ENCODE results near the gene ALDH1L2.

Gene ALDH1L2

GRCh38 chr12:105032703-105033357 lies 51.4 kb downstream of the ALDH1L2 start:
- no peak overlapping the region for H3K4me3 ChIP-seq (ENCODE audit: low read length)
- no peak for TF ChIP-seq ZNF274 (IDR thresholded peaks at IDR 0.05; ENCODE audit: low read depth, low read length)

- H3K4me3 ChIP-seq (ENCODE audit: low read length): peak overlapping the region; percentile 55; the same call in 1 of the 2 replicates
- TF ChIP-seq ZNF274 (IDR thresholded peaks at IDR 0.05; ENCODE audit: low read depth, low read length): no peak
These were observed 53.1 kb downstream of the ALDH1L2 start for GRCh38 chr12:105030820-105031807.

GRCh38 chr12:105026411-105026810 lies 57.8 kb downstream of the ALDH1L2 start:
- no peak overlapping the region for H3K4me3 ChIP-seq (ENCODE audit: low read length)
- TF ChIP-seq ZNF274 (IDR thresholded peaks at IDR 0.05; ENCODE audit: low read depth, low read length): no peak

GRCh38 chr12:105025890-105026289 lies 58.4 kb downstream of the ALDH1L2 start:
- TF ChIP-seq ZNF274 (IDR thresholded peaks at IDR 0.05; ENCODE audit: low read depth, low read length): no peak
- H3K4me3 ChIP-seq (ENCODE audit: low read length): no peak overlapping the region

- no peak for TF ChIP-seq ZNF274 (IDR thresholded peaks at IDR 0.05; ENCODE audit: low read depth, low read length)
- H3K4me3 ChIP-seq (ENCODE audit: low read length): no peak overlapping the region
These were observed 59.3 kb downstream of the ALDH1L2 start for GRCh38 chr12:105024928-105025327.

- H3K4me3 ChIP-seq (ENCODE audit: low read length): no peak overlapping the region
- no peak for TF ChIP-seq ZNF274 (IDR thresholded peaks at IDR 0.05; ENCODE audit: low read depth, low read length)
These were observed 63.9 kb downstream of the ALDH1L2 start for GRCh38 chr12:105020241-105020962.

GRCh38 chr12:105018776-105019175 lies 65.5 kb downstream of the ALDH1L2 start:
- no peak overlapping the region for H3K4me3 ChIP-seq (ENCODE audit: low read length)
- TF ChIP-seq ZNF274 (IDR thresholded peaks at IDR 0.05; ENCODE audit: low read depth, low read length): no peak

- no peak overlapping the region for H3K4me3 ChIP-seq (ENCODE audit: low read length)
- TF ChIP-seq ZNF274 (IDR thresholded peaks at IDR 0.05; ENCODE audit: low read depth, low read length): no peak
These were observed 66.2 kb downstream of the ALDH1L2 start for GRCh38 chr12:105018012-105018411.

- TF ChIP-seq ZNF274 (IDR thresholded peaks at IDR 0.05; ENCODE audit: low read depth, low read length): no peak
- H3K4me3 ChIP-seq (ENCODE audit: low read length): no peak overlapping the region
These were observed 68.7 kb downstream of the ALDH1L2 start for GRCh38 chr12:105015543-105015942.

GRCh38 chr12:105014603-105015002 lies 69.7 kb downstream of the ALDH1L2 start:
- TF ChIP-seq ZNF274 (IDR thresholded peaks at IDR 0.05; ENCODE audit: low read depth, low read length): no peak
- no peak overlapping the region for H3K4me3 ChIP-seq (ENCODE audit: low read length)

- TF ChIP-seq ZNF274 (IDR thresholded peaks at IDR 0.05; ENCODE audit: low read depth, low read length): no peak
- no peak overlapping the region for H3K4me3 ChIP-seq (ENCODE audit: low read length)
These were observed 70.4 kb downstream of the ALDH1L2 start for GRCh38 chr12:105013892-105014291.

- H3K4me3 ChIP-seq (ENCODE audit: low read length): no peak overlapping the region
These were observed 82.8 kb downstream of the ALDH1L2 start for GRCh38 chr12:105001476-105001875.

GRCh38 chr12:104999347-104999685 lies 84.9 kb downstream of the ALDH1L2 start:
- TF ChIP-seq ZNF274 (IDR thresholded peaks at IDR 0.05; ENCODE audit: low read depth, low read length): no peak
- no peak overlapping the region for H3K4me3 ChIP-seq (ENCODE audit: low read length)

More at GRCh38 chr12:105001476-105001875, 82.8 kb downstream of the ALDH1L2 start:
- no peak for TF ChIP-seq ZNF274 (IDR thresholded peaks at IDR 0.05; ENCODE audit: low read depth, low read length)

Data from GM08714 (cell line).